ENCODE data around the gene SUGP2.
"Not testable (repeated sequence)": the region's sequence is repeated elsewhere in the genome, so short reads cannot be mapped to it uniquely, and the experiment has no call there.

Gene SUGP2

GRCh38 chr19:18987456-18987855 lies 45.9 kb downstream of the SUGP2 start:
- DNase-seq: no peak

GRCh38 chr19:18985257-18985656 lies 48.1 kb downstream of the SUGP2 start:
- DNase-seq: no peak

- DNase-seq: no peak
Observed at GRCh38 chr19:18984251-18984650, 49.1 kb downstream of the SUGP2 start.

- DNase-seq: no peak
Observed at GRCh38 chr19:18982669-18983068, 50.6 kb downstream of the SUGP2 start.

GRCh38 chr19:18980432-18981020 lies 52.8 kb downstream of the SUGP2 start:
- DNase-seq: no peak

- DNase-seq: no peak
Observed at GRCh38 chr19:18978616-18979015, 54.7 kb downstream of the SUGP2 start.

- DNase-seq: no peak
Observed at GRCh38 chr19:18975869-18976268, 57.4 kb downstream of the SUGP2 start.

- DNase-seq: no peak
Observed at GRCh38 chr19:18975011-18975410, 58.3 kb downstream of the SUGP2 start.

- no peak for DNase-seq
Observed at GRCh38 chr19:18972851-18973250, 60.5 kb downstream of the SUGP2 start.

GRCh38 chr19:18972301-18972811 lies 61.0 kb downstream of the SUGP2 start:
- DNase-seq: no peak

GRCh38 chr19:18969931-18970659 lies 63.2 kb downstream of the SUGP2 start:
- DNase-seq: no peak

- DNase-seq: peak in 1 of 2 experiments; percentile 2
Observed at GRCh38 chr19:18967358-18968146, 65.8 kb downstream of the SUGP2 start.

GRCh38 chr19:18966307-18966706 lies 67.0 kb downstream of the SUGP2 start:
- DNase-seq: no peak

GRCh38 chr19:18964121-18964520 lies 69.2 kb downstream of the SUGP2 start:
- DNase-seq: no peak

- no peak for DNase-seq
Observed at GRCh38 chr19:18961767-18962620, 71.3 kb downstream of the SUGP2 start.

- DNase-seq: no peak
Observed at GRCh38 chr19:18960370-18960769, 72.9 kb downstream of the SUGP2 start.

- DNase-seq: no peak
Observed at GRCh38 chr19:18955042-18955441, 78.3 kb downstream of the SUGP2 start.

GRCh38 chr19:18954094-18954493 lies 79.2 kb downstream of the SUGP2 start:
- no peak for DNase-seq

- not testable (repeated sequence) for DNase-seq
Observed at GRCh38 chr19:18952364-18953003, 80.8 kb downstream of the SUGP2 start.

- no peak for DNase-seq
Observed at GRCh38 chr19:18951721-18952281, 81.5 kb downstream of the SUGP2 start.

- DNase-seq: no peak
Observed at GRCh38 chr19:18949858-18950257, 83.5 kb downstream of the SUGP2 start.

GRCh38 chr19:18948976-18949356 lies 84.4 kb downstream of the SUGP2 start:
- no peak for DNase-seq

Measured in SHP77 (cell line).